ENCODE measurements around the gene LSM2. TPM values are rescaled to one million over a fixed set of nuclear protein-coding genes. Genes with fewer than 3 reads are reported as not detected.

The LSM2 gene
- total RNA-seq, 2 experiments from 2014 or later, result 172 to 174 TPM

DNA sequence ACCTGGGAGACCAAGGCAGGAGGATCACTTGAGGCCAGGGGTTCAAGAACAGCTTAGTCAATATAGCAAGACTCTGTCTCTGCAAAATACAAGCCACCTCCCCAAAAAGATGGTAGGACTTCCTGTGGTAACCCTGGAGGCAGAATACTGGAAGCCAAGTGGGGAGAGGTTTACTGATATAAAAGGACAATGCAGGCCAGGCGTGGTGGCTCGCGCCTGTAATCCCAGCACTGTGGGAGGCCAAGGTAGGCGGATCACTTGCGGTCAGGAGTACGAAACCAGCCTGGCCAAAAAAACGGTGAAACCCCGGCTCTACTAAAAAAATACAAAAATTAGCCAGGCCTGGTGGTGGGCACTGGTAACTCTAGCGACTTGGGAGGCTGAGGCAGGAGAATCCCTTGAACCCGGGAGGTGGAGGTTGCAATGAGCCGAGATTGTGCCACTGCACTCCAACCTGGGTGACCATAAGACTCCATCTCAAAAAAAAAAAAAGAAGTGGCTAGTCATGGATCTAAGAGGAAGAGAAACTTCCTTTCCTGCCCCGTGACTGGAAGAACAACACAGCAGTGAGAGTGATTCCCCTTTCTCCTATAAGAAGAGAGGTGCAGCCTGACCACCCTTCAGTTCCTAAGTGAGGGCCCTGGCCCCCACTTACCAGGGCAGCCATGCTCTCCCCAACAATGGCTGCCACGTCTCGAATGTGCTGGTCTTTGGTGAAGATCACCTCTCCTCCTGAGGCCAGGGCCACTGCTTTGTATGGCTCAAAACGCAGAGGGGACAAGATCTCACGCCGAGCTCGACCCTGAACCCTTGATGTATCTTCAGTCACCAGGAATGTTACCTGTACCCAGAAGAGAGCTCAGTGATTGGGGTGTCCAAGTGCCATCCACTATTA lies 38.2 kb downstream of the LSM2 start:
- H3K27ac Mint-ChIP-seq, result no peak overlapping the region
- DNase-seq, result no peak
- no peak overlapping the region for H3K4me3 Mint-ChIP-seq
- CTCF ChIA-PET, result interaction anchor here (0.9 to 3.0 kb wide), 12 partner anchors 16 to 201 kb away, joined by 3 to 11 read pairs (median 6); partner anchors contain the start of genes CLIC1 and MSH5
- H3K4me1 Mint-ChIP-seq (ENCODE audit: low read depth), result peaks cover 27% of the 10 kb centered on the region
- H3K27me3 Mint-ChIP-seq (ENCODE audit: low read depth), result no peaks in the 10 kb centered on the region
- intact Hi-C loops (cut with micrococcal nuclease), result loop anchor here (1.0 to 2.0 kb wide), 2 partner anchors 39 to 88 kb away; partner anchors contain the start of genes DDAH2 and LY6G5C
- H3K36me3 Mint-ChIP-seq (ENCODE audit: low read depth), result peaks cover 10% of the 10 kb centered on the region
- no peaks in the 10 kb centered on the region for H3K9me3 Mint-ChIP-seq

DNA sequence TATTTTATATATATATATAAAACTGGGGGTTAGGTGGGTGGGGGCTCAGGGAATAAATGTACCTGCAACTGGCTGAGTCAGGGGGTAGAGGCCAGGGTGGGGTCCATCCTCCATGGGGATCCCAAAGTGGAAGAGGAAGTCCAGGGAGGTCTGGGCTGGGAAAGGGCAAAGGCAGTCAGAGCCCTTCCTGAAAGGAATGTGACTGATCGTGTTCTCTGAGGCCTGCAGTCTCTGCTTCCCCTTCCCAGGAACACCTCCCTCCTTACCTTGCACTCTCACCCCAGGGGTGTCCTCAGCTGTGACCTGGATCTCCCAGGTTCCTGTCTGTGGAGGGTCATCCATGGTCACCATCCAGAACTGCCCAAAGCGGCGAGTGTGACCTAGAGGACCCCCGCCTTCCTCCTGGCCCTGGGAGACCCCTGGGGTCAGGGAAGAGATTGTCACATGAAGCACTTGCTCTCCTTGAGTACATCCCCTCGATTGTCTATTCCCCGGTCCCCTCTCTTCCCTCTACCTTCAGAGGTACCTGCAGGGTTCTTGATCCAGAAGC lies 39.6 kb downstream of the LSM2 start:
- no peak overlapping the region for H3K4me3 Mint-ChIP-seq
- CTCF ChIA-PET, result interaction anchor here (0.6 kb wide), 1 partner anchor 40 kb away, joined by 3 read pairs; the partner anchor contains the start of gene LSM2
- H3K27ac Mint-ChIP-seq, result no peak overlapping the region
- intact Hi-C loops (cut with micrococcal nuclease), result no loop called here
- H3K36me3 Mint-ChIP-seq (ENCODE audit: low read depth), result peaks cover 17% of the 10 kb centered on the region
- no peak for DNase-seq
- H3K27me3 Mint-ChIP-seq (ENCODE audit: low read depth), result no peaks in the 10 kb centered on the region
- peaks cover 16% of the 10 kb centered on the region for H3K4me1 Mint-ChIP-seq (ENCODE audit: low read depth)
- no peaks in the 10 kb centered on the region for H3K9me3 Mint-ChIP-seq

DNA sequence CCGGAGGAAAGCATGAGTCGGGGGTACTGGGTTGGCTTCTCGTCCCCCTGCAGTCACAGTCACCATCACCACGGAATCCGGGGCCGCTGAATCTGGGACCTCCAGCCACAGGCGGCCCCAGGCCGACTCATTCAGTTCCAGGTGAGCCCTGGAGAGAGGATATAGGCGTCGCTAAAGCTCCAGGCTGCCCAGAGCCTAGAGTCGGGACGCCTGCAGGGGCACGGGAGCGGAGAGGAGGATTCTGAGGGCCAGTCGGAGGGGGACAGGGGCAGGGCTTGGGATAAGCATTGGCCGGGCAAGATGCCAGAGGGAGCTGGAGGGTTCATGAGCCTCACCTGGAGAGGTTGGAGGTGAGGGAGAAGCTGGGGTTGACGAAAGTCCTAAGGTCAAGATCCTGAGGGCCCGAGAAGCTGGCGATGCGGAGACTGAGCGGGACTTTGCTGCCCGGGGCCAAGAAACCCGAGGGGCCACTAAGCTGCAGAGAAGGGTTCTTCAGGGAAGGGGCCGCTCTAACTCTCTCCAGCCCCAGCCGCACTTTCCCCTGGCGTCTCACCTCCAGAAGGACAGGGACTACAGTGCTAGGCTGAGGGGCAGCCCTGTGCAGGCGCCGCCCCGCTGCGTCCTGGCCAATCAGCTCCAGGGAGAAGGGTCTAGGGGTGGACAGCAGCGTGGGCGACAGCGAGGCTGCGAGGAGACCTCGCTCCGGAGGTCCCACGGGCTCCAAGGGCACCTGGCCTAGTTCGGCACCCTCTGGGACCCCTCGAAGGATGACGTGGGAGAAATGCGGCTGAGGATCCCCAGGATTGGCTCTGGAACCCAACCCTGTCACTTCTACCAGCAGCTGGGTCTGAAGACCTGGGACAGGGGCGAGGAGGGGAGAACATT lies 40.6 kb downstream of the LSM2 start:
- no peaks in the 10 kb centered on the region for H3K9me3 Mint-ChIP-seq
- no peak overlapping the region for H3K27ac Mint-ChIP-seq
- CTCF ChIA-PET, result interaction anchor here (0.6 to 0.7 kb wide), 3 partner anchors 40 to 68 kb away, joined by 3 to 5 read pairs (median 3); partner anchors contain the start of gene LSM2
- DNase-seq, result no peak
- no peak overlapping the region for H3K4me3 Mint-ChIP-seq
- peaks cover 26% of the 10 kb centered on the region for H3K36me3 Mint-ChIP-seq (ENCODE audit: low read depth)
- no peaks in the 10 kb centered on the region for H3K27me3 Mint-ChIP-seq (ENCODE audit: low read depth)
- peaks cover 9% of the 10 kb centered on the region for H3K4me1 Mint-ChIP-seq (ENCODE audit: low read depth)
- intact Hi-C loops (cut with micrococcal nuclease), result no loop called here

DNA sequence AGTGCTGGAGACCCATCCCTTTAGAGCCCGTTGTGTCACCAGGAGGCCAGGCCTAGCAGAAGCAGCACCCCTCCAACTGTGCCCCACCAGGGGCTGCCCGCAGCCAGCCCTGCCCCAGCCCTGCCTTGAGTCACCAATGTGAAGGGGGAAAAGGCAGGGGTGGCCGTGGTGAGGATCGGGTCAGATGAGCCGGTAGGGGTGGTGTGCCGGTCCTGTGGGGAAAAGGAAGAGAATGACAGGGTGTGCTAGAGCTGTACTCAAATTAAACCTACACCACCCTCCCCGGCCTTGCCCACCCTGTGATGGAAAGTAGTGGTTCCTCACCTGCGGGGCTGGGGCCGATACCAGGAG lies 41.2 kb downstream of the LSM2 start:
- Mint-ChIP-seq H3K36me3 (ENCODE audit: low read depth) (peaks cover 32% of the 10 kb centered on the region), H3K4me1 (ENCODE audit: low read depth) (peaks cover 7% of the 10 kb centered on the region), H3K9me3 (no peaks in the 10 kb centered on the region), H3K27ac (no peak overlapping the region), H3K4me3 (no peak overlapping the region), H3K27me3 (ENCODE audit: low read depth) (no peaks in the 10 kb centered on the region)
- intact Hi-C loops (cut with micrococcal nuclease), result no loop called here
- CTCF ChIA-PET, result interaction anchor here (0.6 to 0.7 kb wide), 2 partner anchors 40 to 68 kb away, joined by 3 to 5 read pairs; no protein-coding TSS in a partner anchor
- no peak for DNase-seq

DNA sequence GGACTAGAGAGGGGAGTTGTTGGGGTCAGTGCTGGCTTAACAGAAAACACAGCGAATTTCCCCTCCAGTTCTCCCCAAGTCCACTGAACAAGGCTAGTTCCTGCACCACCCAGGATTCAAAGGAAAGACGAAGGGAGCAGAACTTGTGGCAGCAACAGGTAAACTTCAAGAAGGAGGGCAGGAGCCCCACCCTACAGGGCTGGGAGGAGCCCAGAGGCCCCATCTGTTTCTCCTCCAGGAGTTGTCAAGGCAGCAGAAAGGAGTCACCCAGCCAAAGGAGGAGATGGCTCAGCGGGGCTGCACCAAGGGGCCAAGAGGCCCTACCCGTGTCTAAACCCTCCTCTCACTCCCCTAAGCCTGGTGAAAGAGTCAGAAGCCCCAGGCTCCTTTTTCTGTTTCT lies 42.6 kb downstream of the LSM2 start:
- Mint-ChIP-seq H3K4me3 (no peak overlapping the region), H3K27me3 (ENCODE audit: low read depth) (no peaks in the 10 kb centered on the region), H3K9me3 (no peaks in the 10 kb centered on the region), H3K36me3 (ENCODE audit: low read depth) (peaks cover 43% of the 10 kb centered on the region), H3K27ac (no peak overlapping the region), H3K4me1 (ENCODE audit: low read depth) (peaks cover 2% of the 10 kb centered on the region)
- DNase-seq, result no peak
- intact Hi-C loops (cut with micrococcal nuclease), result no loop called here
- CTCF ChIA-PET, result no interaction called here

DNA sequence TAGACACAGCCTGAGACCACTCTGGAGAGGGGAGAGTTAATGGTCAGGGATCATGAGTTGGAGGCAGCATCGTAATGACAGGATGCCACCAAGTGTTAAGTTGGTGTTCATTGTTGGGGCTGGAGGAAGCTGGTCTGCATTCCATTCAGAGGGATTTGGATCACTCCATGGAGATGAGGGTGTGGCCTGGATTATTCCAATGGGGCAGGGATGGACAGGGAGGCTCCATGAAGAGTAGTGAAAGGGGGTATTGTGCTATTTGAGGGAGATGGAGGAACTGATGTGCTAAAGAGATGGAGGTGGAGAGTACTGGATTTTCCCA lies 43.2 kb downstream of the LSM2 start:
- no peaks in the 10 kb centered on the region for H3K27me3 Mint-ChIP-seq (ENCODE audit: low read depth)
- H3K9me3 Mint-ChIP-seq, result no peaks in the 10 kb centered on the region
- no peak overlapping the region for H3K27ac Mint-ChIP-seq
- H3K36me3 Mint-ChIP-seq (ENCODE audit: low read depth), result peaks cover 49% of the 10 kb centered on the region
- CTCF ChIA-PET, result no interaction called here
- intact Hi-C loops (cut with micrococcal nuclease), result no loop called here
- H3K4me3 Mint-ChIP-seq, result no peak overlapping the region
- H3K4me1 Mint-ChIP-seq (ENCODE audit: low read depth), result peaks cover 2% of the 10 kb centered on the region
- no peak for DNase-seq

DNA sequence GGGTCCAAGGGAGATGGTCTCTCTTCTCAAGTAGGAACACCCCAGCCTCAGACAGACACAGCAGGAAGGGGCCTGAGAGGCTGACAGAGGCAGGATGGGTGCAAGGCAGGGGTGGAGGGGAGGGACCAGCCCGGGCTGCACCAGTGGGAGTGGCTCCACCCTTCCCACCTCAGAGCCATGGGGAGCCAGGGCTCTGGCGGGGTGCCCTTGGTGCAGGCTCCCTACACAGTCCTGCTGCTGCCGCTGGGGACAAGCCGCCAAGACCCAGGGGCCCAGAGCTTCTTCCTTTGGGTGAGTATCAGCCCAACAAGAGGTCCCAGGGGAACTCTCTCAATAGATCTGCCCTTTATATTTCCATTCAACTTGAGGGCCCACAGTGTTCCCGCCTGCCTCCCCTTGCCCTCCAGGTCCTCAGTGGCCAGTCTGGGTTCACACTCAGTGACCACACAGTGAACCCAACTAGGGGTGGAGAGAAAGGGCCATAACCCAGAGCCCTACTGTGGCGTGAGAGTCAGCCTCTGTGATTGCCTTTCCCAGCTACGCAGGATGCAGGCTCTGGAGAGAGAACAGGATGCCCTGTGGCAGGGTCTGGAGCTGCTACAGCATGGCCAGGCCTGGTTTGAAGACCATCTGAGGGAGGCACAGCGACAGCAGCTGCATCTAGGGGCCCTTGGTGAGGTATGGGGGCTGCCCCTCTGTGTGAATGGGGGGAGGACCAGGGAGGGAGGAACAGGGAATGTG lies 43.7 kb downstream of the LSM2 start:
- Mint-ChIP-seq H3K36me3 (ENCODE audit: low read depth) (peaks cover 55% of the 10 kb centered on the region), H3K27ac (no peak overlapping the region)
- CTCF ChIA-PET, result no interaction called here

DNA sequence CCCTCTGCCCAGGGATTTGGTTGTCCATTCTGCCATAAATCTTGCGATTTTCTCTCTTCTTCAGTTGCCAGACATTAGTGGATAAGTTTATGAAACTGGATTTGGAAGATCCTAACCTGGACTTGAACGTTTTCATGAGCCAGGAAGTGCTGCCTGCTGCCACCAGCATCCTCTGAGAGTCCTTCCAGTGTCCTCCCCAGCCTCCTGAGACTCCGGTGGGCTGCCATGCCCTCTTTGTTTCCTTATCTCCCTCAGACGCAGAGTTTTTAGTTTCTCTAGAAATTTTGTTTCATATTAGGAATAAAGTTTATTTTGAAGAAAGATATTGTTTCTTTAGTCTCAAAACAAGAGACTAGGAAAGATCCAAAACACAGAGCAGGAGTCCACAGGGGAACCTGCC lies 44.4 kb downstream of the LSM2 start, which contains the start of gene SAPCD1:
Gene SAPCD1, plus strand, starts transcription at position 301 of the 400 bp plus-strand sequence. CDS start 399 bp downstream, outside the sequence.
- CTCF ChIA-PET, result no interaction called here
- peaks cover 58% of the 10 kb centered on the region for H3K36me3 Mint-ChIP-seq (ENCODE audit: low read depth)
- H3K27me3 Mint-ChIP-seq (ENCODE audit: low read depth), result no peaks in the 10 kb centered on the region
- H3K4me3 Mint-ChIP-seq, result no peak within 1 kb of the TSS
- H3K27ac Mint-ChIP-seq, result no peak within 1 kb of the TSS
- DNase-seq, result no peak
- no peaks in the 10 kb centered on the region for H3K9me3 Mint-ChIP-seq
- intact Hi-C loops (cut with micrococcal nuclease), result no loop called here
- H3K4me1 Mint-ChIP-seq (ENCODE audit: low read depth), result peaks cover 2% of the 10 kb centered on the region

More for the DNA sequence above, 43.7 kb downstream of the LSM2 start:
- Mint-ChIP-seq H3K4me3 (no peak overlapping the region), H3K9me3 (no peaks in the 10 kb centered on the region), H3K4me1 (ENCODE audit: low read depth) (peaks cover 2% of the 10 kb centered on the region), H3K27me3 (ENCODE audit: low read depth) (no peaks in the 10 kb centered on the region)
- DNase-seq, result no peak
- intact Hi-C loops (cut with micrococcal nuclease), result no loop called here

DNA sequence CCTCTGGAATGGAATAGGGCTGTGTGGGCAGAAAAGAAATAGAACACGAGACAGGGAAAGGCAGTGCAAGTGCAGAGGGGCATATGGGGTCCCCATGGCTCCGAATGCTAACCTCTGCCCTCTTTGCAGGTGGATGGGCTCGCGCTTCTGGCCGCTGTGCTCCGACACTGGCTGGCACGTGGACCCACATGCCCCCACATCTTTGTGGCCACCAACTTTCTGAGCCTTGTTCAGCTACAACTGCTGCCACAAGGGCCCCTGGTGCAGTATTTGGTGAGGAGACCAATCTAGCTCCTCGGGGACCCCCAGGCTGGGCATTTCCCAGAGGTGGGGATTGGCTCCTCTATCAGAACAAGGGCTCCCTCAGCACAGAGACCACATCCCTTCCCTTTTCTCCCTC lies 45.4 kb downstream of the LSM2 start:
- Mint-ChIP-seq H3K4me3 (no peak overlapping the region), H3K36me3 (ENCODE audit: low read depth) (peaks cover 58% of the 10 kb centered on the region), H3K27ac (no peak overlapping the region), H3K4me1 (ENCODE audit: low read depth) (peaks cover 2% of the 10 kb centered on the region), H3K27me3 (ENCODE audit: low read depth) (no peaks in the 10 kb centered on the region), H3K9me3 (no peaks in the 10 kb centered on the region)
- CTCF ChIA-PET, result no interaction called here
- no peak for DNase-seq
- intact Hi-C loops (cut with micrococcal nuclease), result no loop called here

DNA sequence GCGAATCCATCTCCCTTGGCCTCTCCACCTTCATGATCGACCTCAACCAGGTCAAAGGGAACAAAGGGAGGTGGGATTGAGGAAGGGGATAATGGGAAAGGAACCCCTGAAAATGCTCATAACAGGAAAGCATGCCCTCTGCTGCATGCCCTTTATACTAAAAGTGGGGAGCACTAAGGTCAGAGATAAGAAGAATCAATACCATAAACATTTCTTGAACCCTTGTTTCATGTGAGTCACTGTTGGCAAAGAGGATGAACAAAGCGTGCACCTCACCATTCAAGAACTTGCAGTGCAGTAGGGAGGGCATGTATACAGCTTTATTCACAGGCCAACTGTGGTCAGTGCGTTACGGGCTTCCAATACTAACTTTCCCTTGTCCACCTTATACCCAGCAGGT lies 46.0 kb downstream of the LSM2 start:
- no peaks in the 10 kb centered on the region for H3K27me3 Mint-ChIP-seq (ENCODE audit: low read depth)
- CTCF ChIA-PET, result no interaction called here
- H3K27ac Mint-ChIP-seq, result no peak overlapping the region
- H3K9me3 Mint-ChIP-seq, result no peaks in the 10 kb centered on the region
- peaks cover 59% of the 10 kb centered on the region for H3K36me3 Mint-ChIP-seq (ENCODE audit: low read depth)
- intact Hi-C loops (cut with micrococcal nuclease), result no loop called here
- no peak overlapping the region for H3K4me3 Mint-ChIP-seq
- no peak for DNase-seq
- peaks cover 2% of the 10 kb centered on the region for H3K4me1 Mint-ChIP-seq (ENCODE audit: low read depth)

DNA sequence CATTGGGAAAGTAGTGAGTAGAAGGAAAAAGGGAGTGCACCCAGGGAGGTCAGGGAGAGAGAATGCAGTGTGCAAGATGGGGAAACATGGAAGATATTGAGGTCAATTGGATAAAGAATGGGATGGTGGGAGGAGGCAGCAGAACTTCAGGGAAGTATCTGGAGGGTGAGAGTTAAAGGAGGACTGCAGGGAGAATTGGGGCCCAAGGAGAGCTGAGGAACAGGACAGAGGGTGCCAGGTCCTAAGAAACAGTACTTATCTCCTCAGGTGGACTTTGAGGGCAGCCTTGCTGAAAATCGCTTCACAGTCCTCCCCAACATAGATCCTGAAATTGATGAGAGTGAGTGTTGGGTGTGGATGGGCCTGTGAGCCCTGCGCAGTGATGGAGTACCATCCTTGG lies 48.5 kb downstream of the LSM2 start:
- no peak overlapping the region for H3K4me3 Mint-ChIP-seq
- no peak overlapping the region for H3K27ac Mint-ChIP-seq
- CTCF ChIA-PET, result no interaction called here
- H3K36me3 Mint-ChIP-seq (ENCODE audit: low read depth), result peaks cover 52% of the 10 kb centered on the region
- no peaks in the 10 kb centered on the region for H3K27me3 Mint-ChIP-seq (ENCODE audit: low read depth)
- no peaks in the 10 kb centered on the region for H3K9me3 Mint-ChIP-seq
- no peak for DNase-seq
- H3K4me1 Mint-ChIP-seq (ENCODE audit: low read depth), result no peaks in the 10 kb centered on the region
- intact Hi-C loops (cut with micrococcal nuclease), result no loop called here

Measured in activated naive CD4-positive, alpha-beta T cell treated with anti-CD3 and anti-CD28 coated beads for 36 hours (primary cell).